Measurements from ENCODE around the gene MAGEF1. TPM values are rescaled to one million over a fixed set of nuclear protein-coding genes. Genes with fewer than 3 reads are reported as not detected.

Gene MAGEF1
- total and polyA plus RNA-seq, 9 of the 15 experiments (the other 6 are each of a cell fraction or from before 2014, with no cell fraction given) = 1.5 to 39.1 (median 19.8) TPM

DNA sequence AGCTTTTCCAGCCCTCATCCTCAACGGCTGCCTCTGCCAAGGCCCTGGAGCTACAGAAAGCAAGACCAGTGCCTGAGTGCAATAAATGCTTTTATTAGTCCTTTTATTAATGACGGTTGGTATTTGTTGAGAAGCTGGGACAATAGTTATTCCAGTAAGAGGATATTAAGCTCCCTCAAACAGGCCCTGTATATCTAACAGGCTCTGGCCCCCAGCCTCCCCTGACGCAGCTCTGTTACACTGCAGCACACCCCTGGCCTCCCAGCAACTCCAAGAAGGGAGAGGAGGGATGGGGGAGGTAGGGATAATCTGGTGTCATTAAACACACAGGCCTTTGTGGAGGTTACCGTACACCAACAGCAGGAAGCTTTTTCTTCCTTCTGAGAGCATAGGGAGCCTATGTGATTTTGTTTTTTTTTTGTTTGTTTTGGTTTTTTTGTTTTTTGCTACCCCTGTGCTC, 30.8 kb upstream of the MAGEF1 start (continued):
- TF ChIP-seq, protein P1, sequence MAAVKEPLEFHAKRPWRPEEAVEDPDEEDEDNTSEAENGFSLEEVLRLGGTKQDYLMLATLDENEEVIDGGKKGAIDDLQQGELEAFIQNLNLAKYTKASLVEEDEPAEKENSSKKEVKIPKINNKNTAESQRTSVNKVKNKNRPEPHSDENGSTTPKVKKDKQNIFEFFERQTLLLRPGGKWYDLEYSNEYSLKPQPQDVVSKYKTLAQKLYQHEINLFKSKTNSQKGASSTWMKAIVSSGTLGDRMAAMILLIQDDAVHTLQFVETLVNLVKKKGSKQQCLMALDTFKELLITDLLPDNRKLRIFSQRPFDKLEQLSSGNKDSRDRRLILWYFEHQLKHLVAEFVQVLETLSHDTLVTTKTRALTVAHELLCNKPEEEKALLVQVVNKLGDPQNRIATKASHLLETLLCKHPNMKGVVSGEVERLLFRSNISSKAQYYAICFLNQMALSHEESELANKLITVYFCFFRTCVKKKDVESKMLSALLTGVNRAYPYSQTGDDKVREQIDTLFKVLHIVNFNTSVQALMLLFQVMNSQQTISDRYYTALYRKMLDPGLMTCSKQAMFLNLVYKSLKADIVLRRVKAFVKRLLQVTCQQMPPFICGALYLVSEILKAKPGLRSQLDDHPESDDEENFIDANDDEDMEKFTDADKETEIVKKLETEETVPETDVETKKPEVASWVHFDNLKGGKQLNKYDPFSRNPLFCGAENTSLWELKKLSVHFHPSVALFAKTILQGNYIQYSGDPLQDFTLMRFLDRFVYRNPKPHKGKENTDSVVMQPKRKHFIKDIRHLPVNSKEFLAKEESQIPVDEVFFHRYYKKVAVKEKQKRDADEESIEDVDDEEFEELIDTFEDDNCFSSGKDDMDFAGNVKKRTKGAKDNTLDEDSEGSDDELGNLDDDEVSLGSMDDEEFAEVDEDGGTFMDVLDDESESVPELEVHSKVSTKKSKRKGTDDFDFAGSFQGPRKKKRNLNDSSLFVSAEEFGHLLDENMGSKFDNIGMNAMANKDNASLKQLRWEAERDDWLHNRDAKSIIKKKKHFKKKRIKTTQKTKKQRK (IDR thresholded peaks at IDR 0.05; ENCODE audit: borderline replicate concordance, low read depth, low read length) = no peak
- no peak for TF ChIP-seq SMARCE1 (IDR thresholded peaks at IDR 0.05)
- TF ChIP-seq GATA2 (CRISPR knock-in tag; IDR thresholded peaks at IDR 0.05) = no peak
- TF ChIP-seq SMAD1 (IDR thresholded peaks at IDR 0.05; ENCODE audit: low read depth, low read length, partially characterized antibody) = no peak
- no peak for TF ChIP-seq ZBTB8A (IDR thresholded peaks at IDR 0.05; ENCODE audit: partially characterized antibody)
- TF ChIP-seq, protein P2, sequence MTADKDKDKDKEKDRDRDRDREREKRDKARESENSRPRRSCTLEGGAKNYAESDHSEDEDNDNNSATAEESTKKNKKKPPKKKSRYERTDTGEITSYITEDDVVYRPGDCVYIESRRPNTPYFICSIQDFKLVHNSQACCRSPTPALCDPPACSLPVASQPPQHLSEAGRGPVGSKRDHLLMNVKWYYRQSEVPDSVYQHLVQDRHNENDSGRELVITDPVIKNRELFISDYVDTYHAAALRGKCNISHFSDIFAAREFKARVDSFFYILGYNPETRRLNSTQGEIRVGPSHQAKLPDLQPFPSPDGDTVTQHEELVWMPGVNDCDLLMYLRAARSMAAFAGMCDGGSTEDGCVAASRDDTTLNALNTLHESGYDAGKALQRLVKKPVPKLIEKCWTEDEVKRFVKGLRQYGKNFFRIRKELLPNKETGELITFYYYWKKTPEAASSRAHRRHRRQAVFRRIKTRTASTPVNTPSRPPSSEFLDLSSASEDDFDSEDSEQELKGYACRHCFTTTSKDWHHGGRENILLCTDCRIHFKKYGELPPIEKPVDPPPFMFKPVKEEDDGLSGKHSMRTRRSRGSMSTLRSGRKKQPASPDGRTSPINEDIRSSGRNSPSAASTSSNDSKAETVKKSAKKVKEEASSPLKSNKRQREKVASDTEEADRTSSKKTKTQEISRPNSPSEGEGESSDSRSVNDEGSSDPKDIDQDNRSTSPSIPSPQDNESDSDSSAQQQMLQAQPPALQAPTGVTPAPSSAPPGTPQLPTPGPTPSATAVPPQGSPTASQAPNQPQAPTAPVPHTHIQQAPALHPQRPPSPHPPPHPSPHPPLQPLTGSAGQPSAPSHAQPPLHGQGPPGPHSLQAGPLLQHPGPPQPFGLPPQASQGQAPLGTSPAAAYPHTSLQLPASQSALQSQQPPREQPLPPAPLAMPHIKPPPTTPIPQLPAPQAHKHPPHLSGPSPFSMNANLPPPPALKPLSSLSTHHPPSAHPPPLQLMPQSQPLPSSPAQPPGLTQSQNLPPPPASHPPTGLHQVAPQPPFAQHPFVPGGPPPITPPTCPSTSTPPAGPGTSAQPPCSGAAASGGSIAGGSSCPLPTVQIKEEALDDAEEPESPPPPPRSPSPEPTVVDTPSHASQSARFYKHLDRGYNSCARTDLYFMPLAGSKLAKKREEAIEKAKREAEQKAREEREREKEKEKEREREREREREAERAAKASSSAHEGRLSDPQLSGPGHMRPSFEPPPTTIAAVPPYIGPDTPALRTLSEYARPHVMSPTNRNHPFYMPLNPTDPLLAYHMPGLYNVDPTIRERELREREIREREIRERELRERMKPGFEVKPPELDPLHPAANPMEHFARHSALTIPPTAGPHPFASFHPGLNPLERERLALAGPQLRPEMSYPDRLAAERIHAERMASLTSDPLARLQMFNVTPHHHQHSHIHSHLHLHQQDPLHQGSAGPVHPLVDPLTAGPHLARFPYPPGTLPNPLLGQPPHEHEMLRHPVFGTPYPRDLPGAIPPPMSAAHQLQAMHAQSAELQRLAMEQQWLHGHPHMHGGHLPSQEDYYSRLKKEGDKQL (CRISPR knock-in tag; IDR thresholded peaks at IDR 0.05; ENCODE audit: borderline replicate concordance) = 0 out of 2 replicates have a peak, but pooled peaks have one; percentile 72
- no peak for TF ChIP-seq JUND (IDR thresholded peaks at IDR 0.05; ENCODE audit: borderline replicate concordance, low read depth, low read length)
- TF ChIP-seq JUND (tag; IDR thresholded peaks at IDR 0.05; ENCODE audit: borderline replicate concordance, low read depth, low read length) = peak; percentile 5; the same call in 1 of the 3 replicates
- no peak for TF ChIP-seq SMAD3 (CRISPR knock-in tag; conservative IDR thresholded peaks at IDR 0.05)
- TF ChIP-seq ZNF436 (CRISPR knock-in tag; IDR thresholded peaks at IDR 0.05) = no peak
- TF ChIP-seq, protein P3, sequence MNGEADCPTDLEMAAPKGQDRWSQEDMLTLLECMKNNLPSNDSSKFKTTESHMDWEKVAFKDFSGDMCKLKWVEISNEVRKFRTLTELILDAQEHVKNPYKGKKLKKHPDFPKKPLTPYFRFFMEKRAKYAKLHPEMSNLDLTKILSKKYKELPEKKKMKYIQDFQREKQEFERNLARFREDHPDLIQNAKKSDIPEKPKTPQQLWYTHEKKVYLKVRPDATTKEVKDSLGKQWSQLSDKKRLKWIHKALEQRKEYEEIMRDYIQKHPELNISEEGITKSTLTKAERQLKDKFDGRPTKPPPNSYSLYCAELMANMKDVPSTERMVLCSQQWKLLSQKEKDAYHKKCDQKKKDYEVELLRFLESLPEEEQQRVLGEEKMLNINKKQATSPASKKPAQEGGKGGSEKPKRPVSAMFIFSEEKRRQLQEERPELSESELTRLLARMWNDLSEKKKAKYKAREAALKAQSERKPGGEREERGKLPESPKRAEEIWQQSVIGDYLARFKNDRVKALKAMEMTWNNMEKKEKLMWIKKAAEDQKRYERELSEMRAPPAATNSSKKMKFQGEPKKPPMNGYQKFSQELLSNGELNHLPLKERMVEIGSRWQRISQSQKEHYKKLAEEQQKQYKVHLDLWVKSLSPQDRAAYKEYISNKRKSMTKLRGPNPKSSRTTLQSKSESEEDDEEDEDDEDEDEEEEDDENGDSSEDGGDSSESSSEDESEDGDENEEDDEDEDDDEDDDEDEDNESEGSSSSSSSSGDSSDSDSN (IDR thresholded peaks at IDR 0.05; ENCODE audit: borderline replicate concordance in 1 of 2, low read depth in 2 of 2, low read length in 2 of 2) = peak in 1 of 2 experiments; percentile 8; a peak in 1 of 4 replicates
- 0 out of 4 replicates have a peak, but pooled peaks of 1 of the 2 experiments have one; percentile 29 for TF ChIP-seq FOXK2 (conservative IDR thresholded peaks at IDR 0.05 in 1 of 2, IDR thresholded peaks at IDR 0.05 in 1 of 2; ENCODE audit: low read depth in 2 of 2)
- TF ChIP-seq ZSCAN29 (IDR thresholded peaks at IDR 0.05) = no peak
- TF ChIP-seq BCOR (IDR thresholded peaks at IDR 0.05) = no peak
- no peak for TF ChIP-seq ELF4 (CRISPR knock-in tag; IDR thresholded peaks at IDR 0.05)
- no peak for TF ChIP-seq ZNF561 (CRISPR knock-in tag; conservative IDR thresholded peaks at IDR 0.05)
- no peak for TF ChIP-seq CBX3 (IDR thresholded peaks at IDR 0.05; ENCODE audit: borderline replicate concordance in 1 of 2, low read length in 2 of 2)
